SK-N-SH (cell line): ENCODE results near the gene MLEC. TPM values are rescaled to one million over a fixed set of nuclear protein-coding genes. Genes with fewer than 3 reads are reported as not detected.

Experiments used
- CTCF ChIA-PET: fragments of 300-600, 350-600 bp; formaldehyde crosslinking; extraction: SDS; loops from one replicate; lab custom pipeline; 2021; lab: Yijun Ruan, JAX
- POLR2A ChIA-PET: fragments of 350-600 bp; sonication (Branson Sonifier 250); formaldehyde crosslinking; extraction: SDS; loops from one replicate; lab custom pipeline; 2020; ENCODE audit warnings: antibody characterized with exemption, inconsistent platforms; lab: Yijun Ruan, JAX
- DNase-seq: peaks from one replicate; pipeline ENCODE4 v3.0.0; 2012
- H2AFZ ChIP-seq: fragments of 200-600 bp; sonication (generic); 2 replicates; pipeline ENCODE4 v1.8.1; 2016; ENCODE audit warnings: antibody characterized with exemption, mild to moderate bottlenecking, low read depth
- H3F3A ChIP-seq: fragments of 200-600 bp; sonication (generic); replicated peaks from 2 replicates; pipeline ENCODE3; 2016; ENCODE audit warnings: antibody characterized with exemption, mild to moderate bottlenecking; ENCODE audit not compliant: insufficient read depth
- H3K27ac ChIP-seq, 2 experiments: fragments of 200-500 bp in 1 of 2; fragments of 200-600 bp in 1 of 2; sonication (Bioruptor generic) in 1 of 2; sonication (generic), shearing (Covaris generic) in 1 of 2; 2 replicates each; pipeline versions ENCODE4 v1.5.1 to v1.6.1; 2014 to 2016; ENCODE audit warnings: low read depth in 2 of 2, inconsistent platforms in 1 of 2, low read length in 1 of 2, mild to moderate bottlenecking in 1 of 2, mixed read lengths in 1 of 2
- H3K27me3 ChIP-seq: fragments of 200-600 bp; sonication (generic), shearing (Covaris generic); 2 replicates; pipeline ENCODE4 v1.6.1; 2016; ENCODE audit warnings: mixed run types; ENCODE audit not compliant: insufficient read depth
- H3K36me3 ChIP-seq, 2 experiments: fragments of 200-500 bp in 1 of 2; fragments of 200-600 bp in 1 of 2; sonication (Bioruptor generic) in 1 of 2; sonication (generic) in 1 of 2; replicated peaks in 1 of 2; 2 replicates each; pipeline versions ENCODE3 to v1.5.1; 2014 to 2016; ENCODE audit warnings: low read length in 1 of 2, mild to moderate bottlenecking in 1 of 2; ENCODE audit not compliant: insufficient read depth in 2 of 2, control insufficient read depth in 1 of 2
- H3K4me1 ChIP-seq, 2 experiments: fragments of 200-500 bp in 1 of 2; fragments of 200-600 bp in 1 of 2; sonication (Bioruptor generic) in 1 of 2; sonication (generic), shearing (Covaris generic) in 1 of 2; 2 replicates each; pipeline versions ENCODE4 v1.5.1 to v1.6.1; 2014 to 2016; ENCODE audit warnings: low read depth in 1 of 2, low read length in 1 of 2, mixed run types in 1 of 2; ENCODE audit not compliant: insufficient read depth in 2 of 2, control insufficient read depth in 1 of 2
- H3K4me2 ChIP-seq: fragments of 200-600 bp; sonication (generic), shearing (Covaris generic); 2 replicates; pipeline ENCODE4 v1.6.1; 2017; ENCODE audit warnings: mixed run types
- H3K4me3 ChIP-seq, 2 experiments: fragments of 200-500 bp in 1 of 2; fragments of 200-600 bp in 1 of 2; sonication (Bioruptor generic) in 1 of 2; sonication (generic), shearing (Covaris generic) in 1 of 2; 2 replicates each; pipeline versions ENCODE4 v1.5.1 to v1.8.1; 2014 to 2016; ENCODE audit warnings: low read depth in 2 of 2, inconsistent platforms in 1 of 2, low read length in 1 of 2, mild to moderate bottlenecking in 1 of 2, mixed read lengths in 1 of 2, moderate library complexity in 1 of 2
- H3K79me2 ChIP-seq: fragments of 200-600 bp; sonication (generic); 2 replicates; pipeline ENCODE4 v1.8.1; 2017; ENCODE audit warnings: mild to moderate bottlenecking; ENCODE audit not compliant: insufficient read depth
- H3K9ac ChIP-seq: fragments of 200-600 bp; sonication (generic); 2 replicates; pipeline ENCODE4 v1.6.1; 2017; ENCODE audit warnings: mixed run types
- H3K9me2 ChIP-seq: fragments of 200-600 bp; sonication (generic); 2 replicates; pipeline ENCODE4 v1.6.1; 2017; ENCODE audit warnings: mixed run types
- H3K9me3 ChIP-seq: fragments of 200-600 bp; sonication (generic); 2 replicates; pipeline ENCODE4 v1.6.1; 2017; ENCODE audit warnings: mixed run types, mild to moderate bottlenecking, moderate library complexity
- H4K20me1 ChIP-seq: fragments of 200-600 bp; sonication (generic); 2 replicates; pipeline ENCODE4 v1.6.1; 2017; ENCODE audit warnings: mild to moderate bottlenecking, mixed run types; ENCODE audit not compliant: insufficient read depth
- EP300 ChIP-seq, 2 experiments: IDR thresholded peaks; 2 replicates each; pipeline versions ENCODE4 v1.4.0 to v1.6.1; 2012; ENCODE audit warnings: borderline replicate concordance in 1 of 2, low read depth in 1 of 2, low read length in 1 of 2
- GABPA ChIP-seq: IDR thresholded peaks from 2 replicates; pipeline ENCODE4 v1.4.0; 2012; ENCODE audit warnings: low read depth, mild to moderate bottlenecking
- GATA2 ChIP-seq: sonication (generic); formaldehyde crosslinking; IDR thresholded peaks from 2 replicates; pipeline ENCODE4 v1.5.0; 2020; ENCODE audit warnings: mild to moderate bottlenecking, missing genetic modification reagents
- MXI1 ChIP-seq: IDR thresholded peaks from 2 replicates; pipeline ENCODE4 v1.6.1; 2012; ENCODE audit warnings: mild to moderate bottlenecking, low read depth, low read length, improper control_type of control experiment
- RCOR1 ChIP-seq: fragments of 150-350 bp; IDR thresholded peaks from 2 replicates; pipeline ENCODE4 v1.6.1; 2017; ENCODE audit warnings: antibody characterized with exemption, low read length
- SIN3A ChIP-seq: IDR thresholded peaks from 2 replicates; pipeline ENCODE4 v1.6.1; 2012; ENCODE audit warnings: low read depth, mild to moderate bottlenecking, low read length, moderate library complexity, borderline replicate concordance
- TAF1 ChIP-seq: IDR thresholded peaks from 2 replicates; pipeline ENCODE4 v1.6.1; 2012; ENCODE audit warnings: low read depth, mild to moderate bottlenecking, low read length, moderate library complexity, borderline replicate concordance
- TCF12 ChIP-seq: IDR thresholded peaks from 2 replicates; pipeline ENCODE4 v1.4.0; 2012
- WGBS: methylation state at CpG from one replicate; pipeline ENCODE4 v1.1.6; 2017; ENCODE audit warnings: low lambda C conversion rate; 5-methylcytosine and 5-hydroxymethylcytosine counted together
- polyA plus RNA-seq, 3 experiments: library from polyadenylated mRNA; depleted of rRNA; stranded (reverse); fragments of >200 nt; gene quantifications; 2 replicates each; pipeline ENCODE4 v1.2.3, GENCODE V29; 2012
- TF ChIP-seq, protein P1 (sequence below): fragments of 150-350 bp; IDR thresholded peaks from 2 replicates; pipeline ENCODE4 v1.6.1; 2016; ENCODE audit warnings: mild to moderate bottlenecking, low read depth, low read length
- TF ChIP-seq, protein P2 (sequence below): fragments of 150-350 bp; IDR thresholded peaks from 2 replicates; pipeline ENCODE4 v1.6.1; 2017; ENCODE audit warnings: antibody characterized with exemption, low read length, low read depth, borderline replicate concordance
- TF ChIP-seq, protein P3 (sequence below): IDR thresholded peaks from 2 replicates; pipeline ENCODE4 v1.4.0; 2012; ENCODE audit warnings: low read depth

Gene MLEC
- polyA plus RNA-seq, 1 of the 3 experiments (the other 2 are of a cell fraction) = 23.4 TPM

DNA sequence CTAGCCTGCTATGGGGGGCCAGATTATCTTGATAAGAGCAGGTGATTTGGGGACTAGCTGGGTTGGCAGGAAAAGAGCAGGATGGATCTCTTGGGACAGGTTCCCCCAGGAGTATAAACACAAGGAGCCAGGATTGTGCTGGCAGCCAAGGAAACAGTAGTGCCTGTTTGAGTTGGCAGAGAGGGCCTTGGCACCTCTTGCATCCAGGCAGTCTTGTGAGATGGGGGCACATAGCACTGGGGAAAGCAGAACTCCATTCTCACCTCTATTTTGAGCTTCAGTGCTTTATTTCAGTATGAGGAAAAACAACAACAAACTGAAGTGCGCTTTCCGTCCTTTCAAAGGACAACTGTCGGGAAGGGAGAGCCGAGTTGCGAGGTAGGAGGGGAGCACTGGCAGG lies 13.9 kb downstream of the MLEC start:
- no peaks in the 10 kb centered on the region for H3K9me3 ChIP-seq
- TF ChIP-seq, protein P1, sequence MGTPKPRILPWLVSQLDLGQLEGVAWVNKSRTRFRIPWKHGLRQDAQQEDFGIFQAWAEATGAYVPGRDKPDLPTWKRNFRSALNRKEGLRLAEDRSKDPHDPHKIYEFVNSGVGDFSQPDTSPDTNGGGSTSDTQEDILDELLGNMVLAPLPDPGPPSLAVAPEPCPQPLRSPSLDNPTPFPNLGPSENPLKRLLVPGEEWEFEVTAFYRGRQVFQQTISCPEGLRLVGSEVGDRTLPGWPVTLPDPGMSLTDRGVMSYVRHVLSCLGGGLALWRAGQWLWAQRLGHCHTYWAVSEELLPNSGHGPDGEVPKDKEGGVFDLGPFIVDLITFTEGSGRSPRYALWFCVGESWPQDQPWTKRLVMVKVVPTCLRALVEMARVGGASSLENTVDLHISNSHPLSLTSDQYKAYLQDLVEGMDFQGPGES = no peak
- no peak for TF ChIP-seq TCF12
- TF ChIP-seq, protein P2, sequence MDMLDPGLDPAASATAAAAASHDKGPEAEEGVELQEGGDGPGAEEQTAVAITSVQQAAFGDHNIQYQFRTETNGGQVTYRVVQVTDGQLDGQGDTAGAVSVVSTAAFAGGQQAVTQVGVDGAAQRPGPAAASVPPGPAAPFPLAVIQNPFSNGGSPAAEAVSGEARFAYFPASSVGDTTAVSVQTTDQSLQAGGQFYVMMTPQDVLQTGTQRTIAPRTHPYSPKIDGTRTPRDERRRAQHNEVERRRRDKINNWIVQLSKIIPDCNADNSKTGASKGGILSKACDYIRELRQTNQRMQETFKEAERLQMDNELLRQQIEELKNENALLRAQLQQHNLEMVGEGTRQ = no peak
- no peak for TF ChIP-seq GABPA
- no peak for TF ChIP-seq MXI1
- TF ChIP-seq SIN3A = no peak
- TF ChIP-seq, all 33 proteins: peak for 0
- no peaks in the 10 kb centered on the region for H4K20me1 ChIP-seq
- peaks cover 11 to 58% of the 10 kb centered on the region in 2 experiments for H3K36me3 ChIP-seq
- H3K27ac ChIP-seq = no peak overlapping the region; a peak in 1 of 4 replicates
- H3K79me2 ChIP-seq = no peaks in the 10 kb centered on the region
- no peaks in the 10 kb centered on the region; a peak in 1 of 4 replicates for H3K4me1 ChIP-seq
- H3K9ac ChIP-seq = no peak overlapping the region
- ChIA-PET POLR2A (interaction anchor here (0.6 to 1.5 kb wide), 2 partner anchors 10 to 238 kb away, joined by 3 read pairs; no protein-coding TSS in a partner anchor), CTCF (interaction anchor here (0.6 to 2.7 kb wide), 7 partner anchors 13 to 396 kb away, joined by 3 to 10 read pairs (median 4); no protein-coding TSS in a partner anchor)
- no peak overlapping the region for H2AFZ ChIP-seq
- H3K27me3 ChIP-seq = no peaks in the 10 kb centered on the region
- no peaks in the 10 kb centered on the region for H3F3A ChIP-seq
- no peak overlapping the region for H3K4me3 ChIP-seq
- no peak overlapping the region for H3K4me2 ChIP-seq
- DNase-seq = no peak
- 99% methylated on average over 5 of the region's 5 CpGs for WGBS
- H3K9me2 ChIP-seq = no peaks in the 10 kb centered on the region

DNA sequence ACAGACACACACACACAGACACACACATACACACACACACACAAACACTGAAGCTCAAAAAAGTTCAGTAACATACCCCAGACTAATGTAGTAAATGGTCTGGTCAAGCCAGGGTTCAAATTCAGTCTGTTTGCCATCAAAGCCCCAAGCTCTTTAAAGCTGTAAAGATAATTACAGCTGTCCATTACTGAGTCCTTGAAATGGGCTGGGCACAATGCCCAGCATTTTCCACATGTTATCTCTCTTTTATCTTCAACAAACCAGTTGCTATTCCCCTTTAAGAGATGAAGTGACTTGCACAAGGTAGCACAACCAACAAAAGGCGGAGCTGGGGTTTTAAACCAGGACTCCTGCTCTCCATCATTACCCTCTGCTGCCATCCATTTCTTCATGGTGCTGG lies 15.7 kb downstream of the MLEC start:
- H2AFZ ChIP-seq = no peak overlapping the region
- WGBS = 100% methylated on average over 1 of the region's 1 CpG
- TF ChIP-seq, protein P3, sequence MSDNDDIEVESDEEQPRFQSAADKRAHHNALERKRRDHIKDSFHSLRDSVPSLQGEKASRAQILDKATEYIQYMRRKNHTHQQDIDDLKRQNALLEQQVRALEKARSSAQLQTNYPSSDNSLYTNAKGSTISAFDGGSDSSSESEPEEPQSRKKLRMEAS = no peak
- TF ChIP-seq EP300 (IDR thresholded peaks at IDR 0.05; ENCODE audit: borderline replicate concordance in 1 of 2, low read depth in 1 of 2, low read length in 1 of 2) = peak in 1 of 2 experiments; percentile 5; a peak in 1 of 4 replicates
- 0 out of 2 replicates have a peak, but pooled peaks have one; percentile 13 for TF ChIP-seq GATA2 (CRISPR knock-in tag)
- TF ChIP-seq TAF1 = no peak
- peak; percentile 69; the same call in 1 of the 2 replicates for TF ChIP-seq RCOR1
- ChIA-PET CTCF (interaction anchor here (1.0 to 2.3 kb wide), 3 partner anchors 9 to 269 kb away, joined by 3 to 7 read pairs (median 3); no protein-coding TSS in a partner anchor), POLR2A (interaction anchor here (0.7 to 1.5 kb wide), 3 partner anchors 12 to 49 kb away, joined by 3 read pairs; partner anchors contain the start of gene MLEC)
- H3K79me2 ChIP-seq = no peaks in the 10 kb centered on the region
- H3K9ac ChIP-seq = no peak overlapping the region
- no peaks in the 10 kb centered on the region for H3F3A ChIP-seq
- H3K4me1 ChIP-seq = no peaks in the 10 kb centered on the region; a peak in 1 of 4 replicates
- H3K27me3 ChIP-seq = no peaks in the 10 kb centered on the region
- no peak overlapping the region for H3K4me2 ChIP-seq
- no peak overlapping the region for H3K27ac ChIP-seq
- no peaks in the 10 kb centered on the region for H4K20me1 ChIP-seq
- H3K9me2 ChIP-seq = no peaks in the 10 kb centered on the region
- H3K4me3 ChIP-seq = no peak overlapping the region
- peak; percentile 47 for DNase-seq
- peaks cover 11 to 40% of the 10 kb centered on the region in 2 experiments for H3K36me3 ChIP-seq
- no peaks in the 10 kb centered on the region for H3K9me3 ChIP-seq
